K562 (cell line): ENCODE data around the gene PDE6D. TPM values are rescaled to one million over a fixed set of nuclear protein-coding genes. Genes with fewer than 3 reads are reported as not detected.
A peak's percentile ranks its signal among the peaks of the same experiment; 100 is the strongest.

Source experiments
- BRF1 ChIP-seq: IDR thresholded peaks from 3 replicates; pipeline ENCODE4 v1.6.1; 2011; ENCODE audit warnings: borderline replicate concordance, mild to moderate bottlenecking; ENCODE audit not compliant: insufficient read length; ENCODE audit errors: extremely low read depth
- E2F3 ChIP-seq: fragments of 250-450 bp; sonication (Bioruptor Pico); IDR thresholded peaks from 2 replicates; pipeline ENCODE4 v1.4.0; 2020; ENCODE audit warnings: mild to moderate bottlenecking
- ETV6 ChIP-seq, 3 experiments: fragments of 150-350 bp in 1 of 3; sonication (generic) in 1 of 3; formaldehyde crosslinking in 1 of 3; IDR thresholded peaks; 2 replicates each; pipeline versions ENCODE4 v1.6.1 to v1.8.0; 2014 to 2022; ENCODE audit warnings: borderline replicate concordance in 2 of 3, low read depth in 2 of 3, antibody characterized with exemption in 1 of 3, low read length in 1 of 3, mild to moderate bottlenecking in 1 of 3, missing genetic modification reagents in 1 of 3
- HDAC6 ChIP-seq: IDR thresholded peaks from 2 replicates; pipeline ENCODE4 v1.6.1; 2012; ENCODE audit warnings: low read depth, mild to moderate bottlenecking, control low read depth, inconsistent platforms, low read length, moderate library complexity
- ILK ChIP-seq: fragments of 450-650 bp; IDR thresholded peaks from 2 replicates; pipeline ENCODE4 v1.6.1; 2016; ENCODE audit warnings: missing genetic modification characterization, low read depth, mild to moderate bottlenecking, missing compliant biosample characterization, moderate library complexity, borderline replicate concordance
- L3MBTL2 ChIP-seq: fragments of 450-650 bp; IDR thresholded peaks from 2 replicates; pipeline ENCODE4 v1.6.1; 2016; ENCODE audit warnings: mild to moderate bottlenecking, moderate library complexity
- MLLT1 ChIP-seq, 2 experiments: fragments of 450-650 bp; IDR thresholded peaks; 2 replicates each; pipeline ENCODE4 v1.6.1; 2016
- PTTG1 ChIP-seq: fragments of 450-650 bp; IDR thresholded peaks from 2 replicates; pipeline ENCODE4 v1.6.1; 2016; ENCODE audit warnings: low read depth, mild to moderate bottlenecking, missing genetic modification characterization, missing compliant biosample characterization
- RCOR1 ChIP-seq, 2 experiments: IDR thresholded peaks; 2 replicates each; pipeline ENCODE4 v1.6.1; 2012; ENCODE audit warnings: low read depth in 2 of 2, low read length in 2 of 2, borderline replicate concordance in 1 of 2, improper control_type of control experiment in 1 of 2
- SRSF1 ChIP-seq: fragments of 200-400 bp; formaldehyde crosslinking; IDR thresholded peaks from 2 replicates; pipeline ENCODE4 v1.6.1; 2017; ENCODE audit warnings: mild to moderate bottlenecking, low read depth, low read length, moderate library complexity
- TAF9B ChIP-seq: fragments of 450-650 bp; IDR thresholded peaks from 2 replicates; pipeline ENCODE4 v1.6.1; 2018; ENCODE audit warnings: mild to moderate bottlenecking; ENCODE audit not compliant: partially characterized antibody
- TEAD4 ChIP-seq, 2 experiments: sonication (generic) in 1 of 2; formaldehyde crosslinking in 1 of 2; IDR thresholded peaks; 2 replicates each; pipeline versions ENCODE4 v1.6.1 to v1.8.0; 2012 to 2022; ENCODE audit warnings: borderline replicate concordance in 1 of 2, inconsistent platforms in 1 of 2, low read length in 1 of 2, mild to moderate bottlenecking in 1 of 2, missing genetic modification reagents in 1 of 2
- THRB ChIP-seq: fragments of 450-650 bp; formaldehyde crosslinking; conservative IDR thresholded peaks from 2 replicates; pipeline ENCODE4 v1.4.0; 2022; ENCODE audit warnings: mild to moderate bottlenecking, missing genetic modification characterization
- YBX1 ChIP-seq: fragments of 450-650 bp; IDR thresholded peaks from 2 replicates; pipeline ENCODE4 v1.7.1; 2016; ENCODE audit warnings: mild to moderate bottlenecking
- ZNF668 ChIP-seq: fragments of 250-450 bp; sonication (Bioruptor Pico); IDR thresholded peaks from 2 replicates; pipeline ENCODE4 v1.8.0; 2022; ENCODE audit warnings: mild to moderate bottlenecking, inconsistent platforms
- polyA plus RNA-seq, 8 experiments: library from polyadenylated mRNA; depleted of rRNA in 4 of 8; stranded (reverse) in 5 of 8; unstranded in 3 of 8; fragments of >200 nt; fragmentation: Nextera tagmentation in 2 of 8; fragmentation: Illumina TruSeq in 1 of 8; extraction: Ambion mirVana in 2 of 8; extraction: Trizol in 1 of 8; gene quantifications; 2 replicates each; pipeline versions ENCODE4 v1.2.1 to v1.2.3, GENCODE V29; 2011 to 2014; ENCODE audit warnings: inconsistent platforms in 1 of 8, missing spikeins in 1 of 8
- total RNA-seq, 7 experiments: library from RNA; depleted of rRNA in 6 of 7; stranded (reverse); fragments of >200 nt in 6 of 7; fragmentation: Illumina TruSeq in 2 of 7; extraction: Trizol in 2 of 7; gene quantifications; 2 replicates each; pipeline versions ENCODE4 v1.2.1 to v1.2.3, GENCODE V29; 2011 to 2021; ENCODE audit warnings: low replicate concordance in 1 of 7
- TF ChIP-seq, protein P1 (sequence below): sonication (generic); formaldehyde crosslinking; IDR thresholded peaks from 2 replicates; pipeline ENCODE4 v1.8.0; 2022; ENCODE audit warnings: mild to moderate bottlenecking, missing genetic modification reagents
- TF ChIP-seq, protein P2 (sequence below): sonication (generic); formaldehyde crosslinking; IDR thresholded peaks from 2 replicates; pipeline ENCODE4 v1.8.1; 2023; ENCODE audit warnings: mild to moderate bottlenecking, missing genetic modification reagents
- TF ChIP-seq, protein P3 (sequence below): IDR thresholded peaks from 3 replicates; pipeline ENCODE4 v1.6.1; 2011; ENCODE audit warnings: borderline replicate concordance, mild to moderate bottlenecking; ENCODE audit not compliant: insufficient read length, insufficient read depth

Gene PDE6D
- total and polyA plus RNA-seq, 9 of the 15 experiments (the other 6 are each of a cell fraction or from before 2014, with no cell fraction given): 0.65 to 11.6 (median 7.0) TPM

GRCh38 chr2:231709981-231710798 lies 70.9 kb downstream of the PDE6D start (continued):
- TF ChIP-seq E2F3 (CRISPR knock-in tag) (peak; percentile 90), MLLT1 (IDR thresholded peaks at IDR 0.05) (no peak), SRSF1 (no peak), PTTG1 (no peak), BRF1 (no peak), THRB (CRISPR knock-in tag) (no peak), L3MBTL2 (peak; percentile 100), ILK (tag) (no peak), HDAC6 (no peak), RCOR1 (IDR thresholded peaks at IDR 0.05; ENCODE audit: borderline replicate concordance in 1 of 2, low read depth in 2 of 2, low read length in 2 of 2) (peak in 1 of 2 experiments; percentile 51; a peak in 1 of 4 replicates), TEAD4 (IDR thresholded peaks at IDR 0.05; ENCODE audit: low read length) (no peak), TEAD4 (CRISPR knock-in tag; IDR thresholded peaks at IDR 0.05; ENCODE audit: borderline replicate concordance) (0 out of 2 replicates have a peak, but pooled peaks have one; percentile 47), ETV6 (IDR thresholded peaks at IDR 0.05; ENCODE audit: borderline replicate concordance in 1 of 2, low read depth in 2 of 2, low read length in 1 of 2) (no peak), ETV6 (CRISPR knock-in tag; IDR thresholded peaks at IDR 0.05; ENCODE audit: borderline replicate concordance) (peak; percentile 67; the same call in 1 of the 2 replicates), TAF9B (no peak), YBX1 (no peak), ZNF668 (CRISPR knock-in tag) (no peak)
- TF ChIP-seq, protein P1, sequence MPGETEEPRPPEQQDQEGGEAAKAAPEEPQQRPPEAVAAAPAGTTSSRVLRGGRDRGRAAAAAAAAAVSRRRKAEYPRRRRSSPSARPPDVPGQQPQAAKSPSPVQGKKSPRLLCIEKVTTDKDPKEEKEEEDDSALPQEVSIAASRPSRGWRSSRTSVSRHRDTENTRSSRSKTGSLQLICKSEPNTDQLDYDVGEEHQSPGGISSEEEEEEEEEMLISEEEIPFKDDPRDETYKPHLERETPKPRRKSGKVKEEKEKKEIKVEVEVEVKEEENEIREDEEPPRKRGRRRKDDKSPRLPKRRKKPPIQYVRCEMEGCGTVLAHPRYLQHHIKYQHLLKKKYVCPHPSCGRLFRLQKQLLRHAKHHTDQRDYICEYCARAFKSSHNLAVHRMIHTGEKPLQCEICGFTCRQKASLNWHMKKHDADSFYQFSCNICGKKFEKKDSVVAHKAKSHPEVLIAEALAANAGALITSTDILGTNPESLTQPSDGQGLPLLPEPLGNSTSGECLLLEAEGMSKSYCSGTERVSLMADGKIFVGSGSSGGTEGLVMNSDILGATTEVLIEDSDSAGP: no peak
- TF ChIP-seq, protein P2, sequence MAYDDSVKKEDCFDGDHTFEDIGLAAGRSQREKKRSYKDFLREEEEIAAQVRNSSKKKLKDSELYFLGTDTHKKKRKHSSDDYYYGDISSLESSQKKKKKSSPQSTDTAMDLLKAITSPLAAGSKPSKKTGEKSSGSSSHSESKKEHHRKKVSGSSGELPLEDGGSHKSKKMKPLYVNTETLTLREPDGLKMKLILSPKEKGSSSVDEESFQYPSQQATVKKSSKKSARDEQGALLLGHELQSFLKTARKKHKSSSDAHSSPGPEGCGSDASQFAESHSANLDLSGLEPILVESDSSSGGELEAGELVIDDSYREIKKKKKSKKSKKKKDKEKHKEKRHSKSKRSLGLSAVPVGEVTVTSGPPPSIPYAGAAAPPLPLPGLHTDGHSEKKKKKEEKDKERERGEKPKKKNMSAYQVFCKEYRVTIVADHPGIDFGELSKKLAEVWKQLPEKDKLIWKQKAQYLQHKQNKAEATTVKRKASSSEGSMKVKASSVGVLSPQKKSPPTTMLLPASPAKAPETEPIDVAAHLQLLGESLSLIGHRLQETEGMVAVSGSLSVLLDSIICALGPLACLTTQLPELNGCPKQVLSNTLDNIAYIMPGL (CRISPR knock-in tag): peak; percentile 46; the same call in 1 of the 2 replicates
- TF ChIP-seq, protein P3, sequence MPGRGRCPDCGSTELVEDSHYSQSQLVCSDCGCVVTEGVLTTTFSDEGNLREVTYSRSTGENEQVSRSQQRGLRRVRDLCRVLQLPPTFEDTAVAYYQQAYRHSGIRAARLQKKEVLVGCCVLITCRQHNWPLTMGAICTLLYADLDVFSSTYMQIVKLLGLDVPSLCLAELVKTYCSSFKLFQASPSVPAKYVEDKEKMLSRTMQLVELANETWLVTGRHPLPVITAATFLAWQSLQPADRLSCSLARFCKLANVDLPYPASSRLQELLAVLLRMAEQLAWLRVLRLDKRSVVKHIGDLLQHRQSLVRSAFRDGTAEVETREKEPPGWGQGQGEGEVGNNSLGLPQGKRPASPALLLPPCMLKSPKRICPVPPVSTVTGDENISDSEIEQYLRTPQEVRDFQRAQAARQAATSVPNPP: no peak
